Mucosa of rectum (tissue), 2 donors: ENCODE results near the gene FAM241A.

ENCODE experiments used
- H3K27ac ChIP-seq, 2 donors: one replicate each; pipeline ENCODE4 v1.7.0; 2013; ENCODE audit warnings: inconsistent platforms in 2 of 2, low read depth in 2 of 2, low read length in 2 of 2
- H3K27me3 ChIP-seq, 2 donors: one replicate each; pipeline ENCODE4 v1.7.0; 2013; ENCODE audit warnings: low read length in 2 of 2; ENCODE audit not compliant: control insufficient read depth in 2 of 2, insufficient read depth in 2 of 2
- H3K36me3 ChIP-seq, 2 donors: one replicate each; pipeline ENCODE4 v1.7.0; 2013; ENCODE audit warnings: low read length in 2 of 2; ENCODE audit not compliant: control insufficient read depth in 2 of 2, insufficient read depth in 2 of 2
- H3K4me1 ChIP-seq, 2 donors: one replicate each; pipeline ENCODE4 v1.7.0; 2013; ENCODE audit warnings: low read length in 2 of 2, mild to moderate bottlenecking in 1 of 2; ENCODE audit not compliant: control insufficient read depth in 2 of 2, insufficient read depth in 2 of 2
- H3K4me3 ChIP-seq, 2 donors: one replicate each; pipeline ENCODE4 v1.7.0; 2013; ENCODE audit warnings: low read length in 2 of 2
- H3K9ac ChIP-seq, 2 donors: one replicate each; pipeline ENCODE4 v1.7.0; 2013; ENCODE audit warnings: low read length in 2 of 2, low read depth in 1 of 2, mild to moderate bottlenecking in 1 of 2
- H3K9me3 ChIP-seq, 2 donors: one replicate each; pipeline ENCODE4 v1.7.0; 2013; ENCODE audit warnings: low read length in 2 of 2; ENCODE audit not compliant: control insufficient read depth in 2 of 2
- donor health status: healthy.
- donor health status: Normal muscosa, but diverticular disease.

Gene FAM241A

DNA sequence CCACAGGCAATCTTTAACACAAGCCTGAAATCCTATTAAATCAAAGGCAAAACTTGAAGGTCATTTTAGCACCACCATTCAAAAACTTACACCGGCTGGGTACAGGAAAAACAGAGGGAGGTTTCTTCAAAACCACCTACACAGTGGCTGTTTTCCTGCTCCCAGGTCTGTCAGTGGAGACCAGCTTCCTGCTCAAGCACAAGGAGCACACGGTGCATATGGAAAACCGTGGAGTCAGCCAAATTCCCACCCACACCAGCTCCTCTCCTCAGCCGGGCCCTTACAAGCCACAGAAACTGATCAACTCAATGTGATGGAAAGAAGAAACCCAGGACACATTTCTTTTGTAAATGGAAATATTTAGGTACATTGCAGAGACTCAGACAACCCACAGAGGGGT is 14.3 kb upstream of the FAM241A start:
- H3K36me3 ChIP-seq, result no peaks in the 10 kb centered on the region
- H3K27ac ChIP-seq, result no peak overlapping the region
- no peaks in the 10 kb centered on the region for H3K4me1 ChIP-seq
- no peak overlapping the region for H3K9ac ChIP-seq
- no peaks in the 10 kb centered on the region for H3K27me3 ChIP-seq
- H3K9me3 ChIP-seq, result no peaks in the 10 kb centered on the region
- H3K4me3 ChIP-seq, result no peak overlapping the region

DNA sequence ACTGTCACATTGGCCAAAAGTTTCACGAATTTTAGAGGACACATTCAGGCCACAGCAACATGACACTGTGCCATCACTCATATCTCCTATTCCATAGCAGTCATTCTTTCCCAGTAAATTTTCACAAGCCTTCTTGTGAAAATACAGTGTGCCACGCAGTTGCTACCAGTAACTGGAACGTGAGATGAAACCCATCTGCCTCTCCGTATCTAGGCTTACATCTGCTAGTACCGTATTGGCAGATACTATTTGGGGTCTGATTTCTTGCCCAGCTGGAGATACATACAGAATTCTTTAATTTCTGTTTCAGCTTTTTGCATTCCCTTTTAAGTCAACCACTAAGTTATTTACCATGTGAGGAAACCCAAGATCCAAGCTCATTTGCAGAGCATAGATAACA is 8.7 kb upstream of the FAM241A start:
- H3K27ac ChIP-seq, result no peak overlapping the region
- no peaks in the 10 kb centered on the region for H3K9me3 ChIP-seq
- no peak overlapping the region for H3K4me3 ChIP-seq
- no peaks in the 10 kb centered on the region for H3K36me3 ChIP-seq
- H3K4me1 ChIP-seq, result no peaks in the 10 kb centered on the region
- H3K27me3 ChIP-seq, result no peaks in the 10 kb centered on the region
- no peak overlapping the region for H3K9ac ChIP-seq

DNA sequence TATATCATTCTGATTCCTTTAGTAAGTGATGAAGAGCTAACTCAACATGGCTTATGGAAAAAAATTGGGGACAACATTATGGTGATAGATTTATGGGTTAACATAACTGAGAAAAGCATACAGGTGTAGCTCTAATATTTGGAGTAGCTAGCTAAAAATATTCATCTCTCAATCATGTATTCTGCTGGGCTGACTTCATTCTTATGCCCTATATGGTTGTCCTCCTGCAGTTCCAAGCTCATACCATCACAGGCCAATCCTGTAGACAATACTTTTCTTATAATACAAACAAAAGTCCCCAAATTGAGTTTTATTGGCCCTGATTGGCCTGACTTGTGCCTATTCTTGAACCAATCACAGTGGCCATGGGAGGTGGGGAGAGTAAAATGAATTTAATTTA is 6.7 kb upstream of the FAM241A start:
- Histone ChIP-seq H3K27me3 (no peaks in the 10 kb centered on the region), H3K4me1 (no peaks in the 10 kb centered on the region), H3K36me3 (no peaks in the 10 kb centered on the region), H3K9me3 (no peaks in the 10 kb centered on the region), H3K4me3 (no peak overlapping the region), H3K9ac (no peak overlapping the region), H3K27ac (no peak overlapping the region)

DNA sequence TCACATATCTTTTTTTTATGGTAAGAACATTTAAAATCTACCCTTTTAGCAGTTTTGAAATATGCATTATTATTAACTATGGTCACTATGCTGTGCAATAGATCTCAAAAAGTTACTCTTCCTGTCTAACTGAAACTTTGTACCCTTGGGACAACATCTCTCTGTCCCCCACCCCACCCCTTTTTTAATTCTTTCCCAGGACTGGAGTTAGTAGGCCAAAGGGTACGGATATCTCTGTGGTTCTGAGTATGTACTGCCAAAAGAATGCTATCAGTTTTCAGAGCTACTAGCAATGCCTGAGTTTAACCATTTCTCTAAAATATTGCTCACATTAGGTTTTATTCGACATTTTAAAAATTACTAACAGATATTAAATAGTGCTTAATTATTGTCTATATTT is 4.7 kb upstream of the FAM241A start:
- Histone ChIP-seq H3K9me3 (no peaks in the 10 kb centered on the region), H3K4me1 (no peaks in the 10 kb centered on the region), H3K9ac (no peak overlapping the region), H3K27me3 (no peaks in the 10 kb centered on the region), H3K36me3 (no peaks in the 10 kb centered on the region), H3K27ac (no peak overlapping the region), H3K4me3 (no peak overlapping the region)

DNA sequence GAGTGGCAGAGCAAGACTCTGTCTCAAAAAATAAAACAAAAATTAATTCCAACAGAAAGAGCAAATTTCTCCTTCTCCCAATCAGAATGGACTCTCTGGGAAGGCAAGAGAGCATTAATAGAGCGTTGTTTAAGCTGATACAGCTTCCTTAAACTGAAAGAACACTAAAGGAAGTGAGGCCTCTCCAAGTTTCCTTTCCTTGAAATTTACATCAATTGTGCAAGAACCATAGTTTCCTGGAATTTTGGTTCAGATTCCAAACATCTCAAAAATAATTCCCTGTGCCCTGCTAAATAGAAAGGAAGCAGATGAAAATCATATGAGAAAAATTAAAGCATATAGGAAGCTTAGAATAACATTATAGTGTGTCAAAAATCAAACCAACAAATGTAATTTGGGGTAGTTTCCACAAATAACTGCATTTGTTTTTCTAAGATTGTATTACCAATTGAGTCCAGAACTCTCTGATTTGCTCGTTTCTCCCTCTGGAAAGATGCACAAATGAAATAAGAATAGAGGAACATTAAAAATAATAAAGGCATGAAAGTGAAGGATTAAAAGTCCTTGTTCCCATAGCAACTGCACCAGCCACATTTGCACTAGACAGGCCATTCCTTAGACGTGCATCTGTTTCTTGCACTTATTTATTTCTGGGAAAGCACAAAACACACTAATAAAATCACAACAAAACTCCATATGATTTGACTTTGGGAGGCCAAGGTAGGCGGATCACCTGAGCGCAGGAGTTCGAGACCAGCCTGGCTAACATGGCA is 3.7 kb upstream of the FAM241A start:
- Histone ChIP-seq H3K4me1 (no peaks in the 10 kb centered on the region), H3K4me3 (no peak overlapping the region), H3K36me3 (no peaks in the 10 kb centered on the region), H3K27ac (no peak overlapping the region), H3K27me3 (no peaks in the 10 kb centered on the region), H3K9me3 (no peaks in the 10 kb centered on the region), H3K9ac (no peak overlapping the region)

DNA sequence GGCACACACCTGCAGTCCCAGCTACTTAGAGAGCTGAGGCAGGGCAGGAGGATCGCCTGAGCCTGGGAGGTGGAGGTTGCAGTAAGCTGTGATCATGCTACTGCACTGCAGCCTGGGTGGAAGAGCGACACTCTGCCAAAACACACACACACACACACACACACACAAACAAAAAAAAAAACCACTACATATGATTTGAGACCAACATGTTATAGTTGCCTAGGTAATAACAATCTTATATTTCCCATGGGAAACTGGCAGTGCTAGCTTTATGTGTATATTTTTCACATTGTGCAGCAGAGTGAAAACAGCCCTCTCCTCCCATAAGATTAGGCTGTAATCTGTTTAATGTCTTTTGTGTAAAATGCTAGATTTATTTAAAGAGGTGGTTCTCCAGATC is 3.1 kb upstream of the FAM241A start:
- Histone ChIP-seq H3K9me3 (no peaks in the 10 kb centered on the region), H3K9ac (no peak overlapping the region), H3K4me3 (no peak overlapping the region), H3K27ac (no peak overlapping the region), H3K36me3 (no peaks in the 10 kb centered on the region), H3K27me3 (no peaks in the 10 kb centered on the region), H3K4me1 (no peaks in the 10 kb centered on the region)

DNA sequence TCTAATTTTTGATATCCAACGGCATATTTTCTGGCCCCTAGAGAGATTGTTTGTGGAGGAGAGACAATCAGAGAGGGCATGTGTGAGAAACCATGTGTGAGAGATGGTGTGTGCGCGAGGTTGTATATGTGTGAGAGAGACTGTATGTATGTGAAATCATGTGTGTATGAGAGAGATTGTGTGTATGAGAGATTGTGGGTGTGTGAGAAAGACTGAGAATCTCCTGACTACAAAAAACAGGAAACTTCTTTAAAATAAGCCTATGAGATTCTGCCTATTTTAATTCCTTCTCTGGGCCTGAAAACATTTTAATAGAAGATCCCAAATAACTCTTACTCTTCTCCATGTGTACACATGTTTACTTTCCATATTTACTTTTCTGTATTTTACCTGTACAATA is 1.5 kb upstream of the FAM241A start:
- Histone ChIP-seq H3K27ac (no peak overlapping the region), H3K4me3 (no peak overlapping the region), H3K36me3 (no peaks in the 10 kb centered on the region), H3K4me1 (peaks cover 0 to 2% of the 10 kb centered on the region in 2 donors), H3K9ac (no peak overlapping the region), H3K9me3 (no peaks in the 10 kb centered on the region), H3K27me3 (no peaks in the 10 kb centered on the region)

DNA sequence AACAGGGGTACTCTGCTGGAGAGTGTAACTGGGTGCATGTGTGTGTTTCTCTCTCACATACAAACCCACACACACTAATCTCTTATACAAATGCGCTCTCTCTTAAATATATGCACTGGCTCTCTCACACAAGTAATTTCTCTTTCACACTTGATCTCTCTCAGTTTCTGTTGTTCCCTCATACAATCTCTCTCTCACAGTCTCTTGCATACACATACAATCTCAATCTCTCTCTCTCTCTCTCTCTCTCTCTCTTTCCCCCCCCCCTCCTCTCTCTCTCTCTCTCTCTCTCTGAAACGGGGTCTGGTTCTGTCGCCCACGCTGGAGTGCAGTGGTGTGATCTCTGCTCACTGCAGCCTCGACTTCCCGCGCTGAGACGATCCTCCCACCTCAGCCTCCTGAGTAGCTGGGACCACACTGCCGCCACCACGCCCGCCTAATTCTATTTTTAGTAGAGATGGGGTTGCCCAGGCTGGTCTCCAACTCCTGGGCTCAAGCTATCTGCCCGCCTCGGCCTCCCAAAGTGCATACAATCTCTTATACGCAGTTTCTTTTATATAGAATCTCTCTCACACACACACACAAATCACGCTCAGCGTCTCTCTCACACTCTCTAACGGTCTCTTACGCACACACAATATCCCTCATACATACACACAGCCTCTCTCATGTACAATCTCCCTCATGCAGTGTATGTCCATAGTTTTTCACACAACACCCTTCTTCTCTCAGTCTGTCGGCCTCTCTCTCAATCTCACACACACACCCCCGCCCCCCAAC is 518 bp upstream of the FAM241A start:
- H3K9ac ChIP-seq, result no peak overlapping the region
- H3K4me1 ChIP-seq, result peaks cover 0 to 2% of the 10 kb centered on the region in 2 donors
- no peaks in the 10 kb centered on the region for H3K9me3 ChIP-seq
- no peaks in the 10 kb centered on the region for H3K27me3 ChIP-seq
- no peak overlapping the region for H3K27ac ChIP-seq
- H3K36me3 ChIP-seq, result no peaks in the 10 kb centered on the region
- peak overlapping the region in 1 of 2 donors; percentile 51 for H3K4me3 ChIP-seq

DNA sequence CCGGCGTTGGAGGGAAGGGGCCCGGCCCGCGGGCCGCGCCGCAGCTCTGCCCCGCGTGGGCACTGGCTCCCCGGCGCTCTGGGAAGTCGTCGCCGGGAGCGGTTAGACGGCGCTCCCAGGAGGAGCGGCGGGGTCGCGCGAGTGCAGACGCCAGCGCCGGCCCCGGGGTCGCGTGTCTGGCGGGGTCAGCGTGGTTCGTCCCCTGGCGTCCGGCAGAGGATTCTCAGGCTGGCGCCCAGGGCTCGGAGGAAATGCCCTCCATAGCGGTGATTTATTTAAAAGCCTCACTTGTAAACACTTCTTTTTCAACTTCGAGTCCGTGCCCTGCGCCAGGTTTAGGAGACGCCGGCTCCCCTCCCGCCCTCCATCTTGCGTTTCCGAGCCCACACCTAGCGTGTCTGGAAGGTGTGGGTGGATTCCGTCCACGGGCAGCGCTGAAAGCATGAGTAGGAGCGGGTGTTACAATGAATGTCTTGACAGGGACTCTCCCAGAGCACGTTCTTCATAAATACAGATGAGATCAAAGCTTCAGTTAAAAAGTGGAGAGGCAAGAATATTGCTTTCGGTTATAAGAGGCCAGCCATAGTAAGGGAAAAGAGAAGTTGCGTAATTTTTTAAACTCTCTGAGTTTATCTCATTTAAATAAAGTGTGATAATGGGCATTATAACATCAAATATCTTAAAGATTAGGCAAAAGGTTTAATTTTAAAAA is 692 bp downstream of the FAM241A start:
- Histone ChIP-seq H3K9me3 (no peaks in the 10 kb centered on the region), H3K27me3 (no peaks in the 10 kb centered on the region), H3K27ac (peak overlapping the region; percentile 75 to 82), H3K4me1 (peaks cover 0 to 2% of the 10 kb centered on the region in 2 donors), H3K9ac (peak overlapping the region; percentile 67 to 82), H3K36me3 (no peaks in the 10 kb centered on the region), H3K4me3 (peak overlapping the region; percentile 85 to 89)

DNA sequence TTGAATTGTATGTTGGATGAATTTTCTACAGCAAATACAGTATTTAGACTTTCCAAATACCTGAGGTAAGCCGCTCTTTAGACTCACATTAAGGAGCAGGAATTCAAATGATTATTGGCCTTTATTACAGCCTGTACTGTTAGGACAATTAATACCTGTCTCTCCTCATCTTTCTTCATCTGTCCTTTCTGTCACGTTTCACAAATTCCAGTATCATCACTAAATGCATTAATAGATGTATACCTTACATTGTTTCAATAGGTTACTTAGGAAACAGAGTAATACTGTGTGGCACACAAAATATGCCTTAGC is 1.2 kb downstream of the FAM241A start:
- Histone ChIP-seq H3K9ac (peak overlapping the region; percentile 67 to 82), H3K27ac (no peak overlapping the region), H3K36me3 (no peaks in the 10 kb centered on the region), H3K27me3 (no peaks in the 10 kb centered on the region), H3K9me3 (no peaks in the 10 kb centered on the region), H3K4me1 (peaks cover 0 to 2% of the 10 kb centered on the region in 2 donors), H3K4me3 (peak overlapping the region; percentile 85 to 89)
